Measurements from ENCODE around the gene BTBD19.

Gene BTBD19

GRCh38 chr1:44798481-44799365 lies 9.6 kb upstream of the BTBD19 start:
- Histone ChIP-seq H3K36me3 (ENCODE audit: low read depth) (peaks cover 26% of the 10 kb centered on the region), H3K9me3 (ENCODE audit: severe bottlenecking) (no peaks in the 10 kb centered on the region), H3K27ac (ENCODE audit: poor library complexity, severe bottlenecking) (peak overlapping the region; percentile 96), H3K27me3 (ENCODE audit: insufficient read depth, poor library complexity, severe bottlenecking) (no peaks in the 10 kb centered on the region), H3K4me1 (ENCODE audit: insufficient read depth, poor library complexity, severe bottlenecking) (peaks cover under 1% of the 10 kb centered on the region), H3K4me3 (ENCODE audit: severe bottlenecking) (no peak overlapping the region)
- no peak for TF ChIP-seq CTCF (IDR thresholded peaks at IDR 0.05; ENCODE audit: poor library complexity, severe bottlenecking)
- DNase-seq (ENCODE audit: low spot score) (peak; percentile 31), ATAC-seq (ENCODE audit: low read depth) (no peak)

- DNase-seq (ENCODE audit: low spot score) (peak; percentile 98), ATAC-seq (ENCODE audit: low read depth) (peak; percentile 80)
- peak within 1 kb of the TSS; percentile 96 for H3K27ac ChIP-seq (ENCODE audit: poor library complexity, severe bottlenecking)
- peak; percentile 98 for TF ChIP-seq CTCF (IDR thresholded peaks at IDR 0.05; ENCODE audit: poor library complexity, severe bottlenecking)
- H3K36me3 ChIP-seq (ENCODE audit: low read depth): peaks cover 36% of the 10 kb centered on the region
- no peaks in the 10 kb centered on the region for H3K9me3 ChIP-seq (ENCODE audit: severe bottlenecking)
- no peaks in the 10 kb centered on the region for H3K27me3 ChIP-seq (ENCODE audit: insufficient read depth, poor library complexity, severe bottlenecking)
- H3K4me1 ChIP-seq (ENCODE audit: insufficient read depth, poor library complexity, severe bottlenecking): no peaks in the 10 kb centered on the region
- peak within 1 kb of the TSS; percentile 85 for H3K4me3 ChIP-seq (ENCODE audit: severe bottlenecking)
These were observed 8.3 kb upstream of the BTBD19 start, which contains the start of gene PLK3 for GRCh38 chr1:44799770-44800584. PLK3 (plus strand) TSS chr1:44800377; CDS start chr1:44800464, 87 bp downstream.

GRCh38 chr1:44801491-44802305 lies 6.6 kb upstream of the BTBD19 start:
- Histone ChIP-seq H3K4me1 (ENCODE audit: insufficient read depth, poor library complexity, severe bottlenecking) (peaks cover 3% of the 10 kb centered on the region), H3K4me3 (ENCODE audit: severe bottlenecking) (peak overlapping the region; percentile 85), H3K27me3 (ENCODE audit: insufficient read depth, poor library complexity, severe bottlenecking) (no peaks in the 10 kb centered on the region), H3K27ac (ENCODE audit: poor library complexity, severe bottlenecking) (peak overlapping the region; percentile 96), H3K36me3 (ENCODE audit: low read depth) (peaks cover 48% of the 10 kb centered on the region), H3K9me3 (ENCODE audit: severe bottlenecking) (no peaks in the 10 kb centered on the region)
- TF ChIP-seq CTCF (IDR thresholded peaks at IDR 0.05; ENCODE audit: poor library complexity, severe bottlenecking): no peak
- DNase-seq (ENCODE audit: low spot score) (no peak), ATAC-seq (ENCODE audit: low read depth) (no peak)

GRCh38 chr1:44802306-44803061 lies 5.8 kb upstream of the BTBD19 start:
- no peak for ATAC-seq (ENCODE audit: low read depth)
- Histone ChIP-seq H3K4me3 (ENCODE audit: severe bottlenecking) (peak overlapping the region; percentile 85), H3K9me3 (ENCODE audit: severe bottlenecking) (no peaks in the 10 kb centered on the region), H3K36me3 (ENCODE audit: low read depth) (peaks cover 52% of the 10 kb centered on the region), H3K27ac (ENCODE audit: poor library complexity, severe bottlenecking) (peak overlapping the region; percentile 96), H3K4me1 (ENCODE audit: insufficient read depth, poor library complexity, severe bottlenecking) (peaks cover 11% of the 10 kb centered on the region), H3K27me3 (ENCODE audit: insufficient read depth, poor library complexity, severe bottlenecking) (no peaks in the 10 kb centered on the region)
- no peak for TF ChIP-seq CTCF (IDR thresholded peaks at IDR 0.05; ENCODE audit: poor library complexity, severe bottlenecking)
- DNase-seq (ENCODE audit: low spot score): no peak

Measured in RWPE2 (cell line).